NCI-H1436 treated with DMSO at 0.1 percent for 48 hours (cell line): ENCODE results near the gene DPP4.
"Not testable (repeated sequence)": the region's sequence is repeated elsewhere in the genome, so short reads cannot be mapped to it uniquely, and the experiment has no call there.

ENCODE experiments used
- DNase-seq: peaks from one replicate; lab custom pipeline; 2025; lab: John Stamatoyannopoulos, UW

Gene DPP4

GRCh38 chr2:161954103-161954502, 119.9 kb downstream of the DPP4 start:
- no peak for DNase-seq

GRCh38 chr2:161953367-161953766, 120.6 kb downstream of the DPP4 start:
- not testable (repeated sequence) for DNase-seq

GRCh38 chr2:161952783-161953191, 121.2 kb downstream of the DPP4 start:
- no peak for DNase-seq

GRCh38 chr2:161947836-161948235, 126.2 kb downstream of the DPP4 start:
- DNase-seq = no peak

- DNase-seq = no peak
Measured at GRCh38 chr2:161947406-161947805, 126.6 kb downstream of the DPP4 start.

GRCh38 chr2:161946489-161947107, 127.4 kb downstream of the DPP4 start:
- DNase-seq = no peak

- no peak for DNase-seq
Measured at GRCh38 chr2:161943011-161943410, 131.0 kb downstream of the DPP4 start.
